Osteoblast (primary cell): ENCODE measurements around the gene ADRA2A. TPM values are rescaled to one million over a fixed set of nuclear protein-coding genes. Genes with fewer than 3 reads are reported as not detected.

Experiments used
- DNase-seq: peaks from one replicate; pipeline ENCODE4 v3.0.0; 2011; ENCODE audit warnings: low spot score, mixed read lengths; ENCODE audit not compliant: insufficient read length; ENCODE audit errors: missing footprints
- H2AFZ ChIP-seq: 2 replicates; pipeline ENCODE4 v1.6.0; 2011; ENCODE audit warnings: mild to moderate bottlenecking, low read length
- H3K27ac ChIP-seq: 2 replicates; pipeline ENCODE4 v1.5.1; 2011; ENCODE audit warnings: mild to moderate bottlenecking, low read depth, low read length, moderate library complexity
- H3K27me3 ChIP-seq: 2 replicates; pipeline ENCODE4 v1.6.0; 2012; ENCODE audit warnings: mild to moderate bottlenecking, control low read depth, inconsistent platforms, low read length, moderate library complexity; ENCODE audit not compliant: insufficient read depth
- H3K36me3 ChIP-seq: 2 replicates; pipeline ENCODE4 v1.5.1; 2011; ENCODE audit warnings: mild to moderate bottlenecking, low read length, control low read depth, moderate library complexity; ENCODE audit not compliant: insufficient read depth
- H3K4me1 ChIP-seq: 2 replicates; pipeline ENCODE4 v1.5.1; 2011; ENCODE audit warnings: mild to moderate bottlenecking, low read length, control low read depth, moderate library complexity; ENCODE audit not compliant: insufficient read depth
- H3K4me2 ChIP-seq: 2 replicates; pipeline ENCODE4 v1.6.0; 2011; ENCODE audit warnings: mild to moderate bottlenecking, low read length; ENCODE audit not compliant: insufficient read depth
- H3K4me3 ChIP-seq: fragments of 200-600 bp; sonication (generic); 3 replicates; pipeline ENCODE4 v1.5.1; 2012; ENCODE audit warnings: mild to moderate bottlenecking, low read length, inconsistent platforms; ENCODE audit not compliant: insufficient read depth
- H3K79me2 ChIP-seq: 2 replicates; pipeline ENCODE4 v1.6.0; 2012; ENCODE audit warnings: mild to moderate bottlenecking, low read length, control low read depth, inconsistent platforms; ENCODE audit not compliant: insufficient read depth
- H3K9me3 ChIP-seq: 2 replicates; pipeline ENCODE4 v1.5.1; 2011; ENCODE audit warnings: low read depth, low read length, control low read depth
- H4K20me1 ChIP-seq: 2 replicates; pipeline ENCODE4 v1.6.0; 2012; ENCODE audit warnings: mild to moderate bottlenecking, low read length, control low read depth; ENCODE audit not compliant: insufficient read depth
- CTCF ChIP-seq: IDR thresholded peaks from 2 replicates; pipeline ENCODE4 v1.5.1; 2011; ENCODE audit warnings: mild to moderate bottlenecking, low read depth, low read length, moderate library complexity; ENCODE audit errors: extremely low read depth
- total RNA-seq: library from RNA; depleted of rRNA; stranded (reverse); fragments of >200 nt; gene quantifications from 2 replicates; pipeline ENCODE4 v1.2.3, GENCODE V29; 2012

The ADRA2A gene
- total RNA-seq, 1 donor: 0.72 TPM

GRCh38 chr10:111101796-111102195, 25.0 kb downstream of the ADRA2A start:
- no peaks in the 10 kb centered on the region for H3K36me3 ChIP-seq
- H3K79me2 ChIP-seq: no peaks in the 10 kb centered on the region
- no peak overlapping the region for H2AFZ ChIP-seq
- no peak overlapping the region for H3K4me2 ChIP-seq
- no peaks in the 10 kb centered on the region for H3K27me3 ChIP-seq
- no peaks in the 10 kb centered on the region for H3K4me1 ChIP-seq
- no peaks in the 10 kb centered on the region for H4K20me1 ChIP-seq
- no peak for DNase-seq
- no peak for TF ChIP-seq CTCF
- H3K9me3 ChIP-seq: no peaks in the 10 kb centered on the region
- no peak overlapping the region for H3K27ac ChIP-seq
- no peak overlapping the region for H3K4me3 ChIP-seq

GRCh38 chr10:111102359-111102837, 25.6 kb downstream of the ADRA2A start:
- H3K27me3 ChIP-seq: no peaks in the 10 kb centered on the region
- no peak for TF ChIP-seq CTCF
- H3K4me3 ChIP-seq: no peak overlapping the region

GRCh38 chr10:111103196-111103840, 26.5 kb downstream of the ADRA2A start:
- H3K79me2 ChIP-seq: no peaks in the 10 kb centered on the region
- H4K20me1 ChIP-seq: no peaks in the 10 kb centered on the region
- H3K36me3 ChIP-seq: no peaks in the 10 kb centered on the region
- H3K4me3 ChIP-seq: no peak overlapping the region
- H2AFZ ChIP-seq: no peak overlapping the region
- no peaks in the 10 kb centered on the region for H3K4me1 ChIP-seq
- H3K9me3 ChIP-seq: no peaks in the 10 kb centered on the region
- H3K27ac ChIP-seq: no peak overlapping the region
- no peak for DNase-seq
- TF ChIP-seq CTCF: no peak
- H3K27me3 ChIP-seq: no peaks in the 10 kb centered on the region
- no peak overlapping the region for H3K4me2 ChIP-seq

More at GRCh38 chr10:111102359-111102837, 25.6 kb downstream of the ADRA2A start:
- no peaks in the 10 kb centered on the region for H3K36me3 ChIP-seq
- H3K27ac ChIP-seq: no peak overlapping the region
- H4K20me1 ChIP-seq: no peaks in the 10 kb centered on the region
- DNase-seq: no peak
- H3K4me2 ChIP-seq: no peak overlapping the region
- H3K4me1 ChIP-seq: no peaks in the 10 kb centered on the region
- no peaks in the 10 kb centered on the region for H3K79me2 ChIP-seq
- H3K9me3 ChIP-seq: no peaks in the 10 kb centered on the region
- no peak overlapping the region for H2AFZ ChIP-seq

GRCh38 chr10:111104811-111105210, 28.0 kb downstream of the ADRA2A start:
- no peak for TF ChIP-seq CTCF
- no peaks in the 10 kb centered on the region for H3K36me3 ChIP-seq
- no peaks in the 10 kb centered on the region for H3K79me2 ChIP-seq
- H2AFZ ChIP-seq: no peak overlapping the region
- H3K27me3 ChIP-seq: no peaks in the 10 kb centered on the region
- no peak overlapping the region for H3K27ac ChIP-seq
- no peaks in the 10 kb centered on the region for H3K4me1 ChIP-seq
- no peak overlapping the region for H3K4me3 ChIP-seq
- H4K20me1 ChIP-seq: no peaks in the 10 kb centered on the region
- no peak for DNase-seq
- no peaks in the 10 kb centered on the region for H3K9me3 ChIP-seq
- H3K4me2 ChIP-seq: no peak overlapping the region
